HepG2 (cell line): ENCODE results near the gene ATG13. TPM values are rescaled to one million over a fixed set of nuclear protein-coding genes. Genes with fewer than 3 reads are reported as not detected.

Experiments
- CREM ChIP-seq, 2 experiments: sonication (generic) in 1 of 2; formaldehyde crosslinking in 1 of 2; IDR thresholded peaks; 2 replicates each; pipeline versions ENCODE4 v1.4.0 to v1.6.1; 2016 to 2020; ENCODE audit warnings: antibody characterized with exemption in 1 of 2, mild to moderate bottlenecking in 1 of 2, missing genetic modification reagents in 1 of 2
- FOXA1 ChIP-seq, 2 experiments: fragments of 450-650 bp in 1 of 2; sonication (generic) in 1 of 2; formaldehyde crosslinking in 1 of 2; IDR thresholded peaks; 2 replicates each; pipeline versions ENCODE4 v1.4.0 to v1.6.1; 2016 to 2020; ENCODE audit warnings: missing genetic modification reagents in 1 of 2
- PHF8 ChIP-seq: sonication (generic); formaldehyde crosslinking; IDR thresholded peaks from 2 replicates; pipeline ENCODE4 v1.5.0; 2020; ENCODE audit warnings: missing genetic modification reagents
- SIN3A ChIP-seq: IDR thresholded peaks from 2 replicates; pipeline ENCODE4 v1.6.1; 2011; ENCODE audit warnings: low read depth, mild to moderate bottlenecking, control low read depth, low read length, borderline replicate concordance
- THAP9 ChIP-seq: sonication (generic); formaldehyde crosslinking; IDR thresholded peaks from 2 replicates; pipeline ENCODE4; 2020; ENCODE audit warnings: missing genetic modification reagents, mild to moderate bottlenecking, borderline replicate concordance
- ZNF407 ChIP-seq: sonication (generic); formaldehyde crosslinking; IDR thresholded peaks from one replicate; pipeline ENCODE4 v1.5.1; 2020; ENCODE audit warnings: mild to moderate bottlenecking, missing genetic modification reagents; ENCODE audit errors: not compliant biosample characterization
- ZNF501 ChIP-seq: sonication (generic); formaldehyde crosslinking; IDR thresholded peaks from 2 replicates; pipeline ENCODE4 v1.5.1; 2020; ENCODE audit warnings: mild to moderate bottlenecking, moderate library complexity, missing genetic modification reagents
- ZNF652 ChIP-seq: IDR thresholded peaks from 2 replicates; pipeline ENCODE4 v1.6.1; 2016; ENCODE audit warnings: low read depth, borderline replicate concordance
- ZNF7 ChIP-seq: IDR thresholded peaks from 2 replicates; pipeline ENCODE4 v1.6.1; 2016; ENCODE audit warnings: missing biosample characterization, missing genetic modification reagents
- polyA plus RNA-seq, 8 experiments: library from polyadenylated mRNA; depleted of rRNA in 3 of 8; stranded (reverse) in 7 of 8; unstranded in 1 of 8; fragments of >200 nt; fragmentation: Illumina TruSeq in 4 of 8; extraction: Trizol in 4 of 8; gene quantifications; 2 replicates each; pipeline versions ENCODE4 v1.2.1 to v1.2.3, GENCODE V29; 2011 to 2016; ENCODE audit warnings: low read depth in 4 of 8, missing spikeins in 1 of 8, mixed read lengths in 1 of 8; ENCODE audit not compliant: insufficient read depth in 1 of 8
- total RNA-seq, 5 experiments: library from RNA; depleted of rRNA; stranded (reverse); fragments of >200 nt; fragmentation: Illumina TruSeq; extraction: Trizol; gene quantifications; 2 replicates each; pipeline ENCODE4 v1.2.3, GENCODE V29; 2016; ENCODE audit warnings: low read depth in 1 of 5
- TF ChIP-seq, protein P1 (sequence below): sonication (generic); formaldehyde crosslinking; IDR thresholded peaks from 2 replicates; pipeline ENCODE4 v1.4.0; 2020; ENCODE audit warnings: missing genetic modification reagents
- TF ChIP-seq, protein P2 (sequence below): IDR thresholded peaks from 2 replicates; pipeline ENCODE4 v1.4.0; 2020; ENCODE audit warnings: mild to moderate bottlenecking, missing genetic modification reagents

Gene ATG13
- total and polyA plus RNA-seq, 2 of the 13 experiments (the other 11 are each of a cell fraction or from before 2014, with no cell fraction given): 55.0 to 77.3 TPM

DNA sequence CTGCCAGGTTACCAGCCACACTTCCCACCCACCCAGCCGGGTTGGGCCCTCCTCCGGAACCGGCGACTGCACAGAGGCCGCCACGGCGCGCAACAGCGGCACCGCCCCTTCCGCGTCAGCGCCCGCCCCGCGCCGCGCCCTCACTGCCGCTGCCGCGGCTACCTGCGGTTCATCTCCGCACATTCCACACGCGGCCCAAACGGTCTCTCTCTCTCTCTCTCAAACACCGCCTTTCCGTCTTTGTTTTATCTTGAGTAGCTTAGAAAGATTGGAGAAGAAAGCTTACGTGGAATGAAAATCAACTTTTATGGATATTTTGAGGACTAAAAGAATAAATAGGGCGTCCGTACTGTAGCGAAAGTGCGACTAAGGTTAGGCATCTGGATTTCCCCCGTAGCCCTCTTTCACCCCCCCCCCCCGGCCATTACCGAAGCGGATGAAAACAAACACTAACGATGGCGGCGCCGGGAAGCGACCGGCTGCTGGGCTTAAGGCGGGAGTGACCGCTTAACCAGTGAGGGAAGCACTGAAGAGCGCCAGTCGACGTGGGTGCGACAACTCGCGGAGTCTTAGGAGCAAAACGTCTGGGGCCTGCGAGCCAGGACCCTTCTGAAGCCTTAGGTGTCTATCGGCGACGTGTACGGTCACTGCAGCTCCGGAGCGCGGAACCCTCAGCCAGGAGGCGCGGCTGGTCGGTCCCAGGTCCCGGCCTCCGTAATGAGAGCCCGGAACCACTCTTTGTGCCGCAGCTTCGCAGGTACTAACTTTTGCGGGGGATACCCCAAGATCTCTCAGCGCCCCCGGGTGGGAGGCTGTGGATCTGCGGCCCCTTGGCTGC, at the start of gene ATG13, which contains the start of gene HARBI1 (continued):
- TF ChIP-seq, protein P1, sequence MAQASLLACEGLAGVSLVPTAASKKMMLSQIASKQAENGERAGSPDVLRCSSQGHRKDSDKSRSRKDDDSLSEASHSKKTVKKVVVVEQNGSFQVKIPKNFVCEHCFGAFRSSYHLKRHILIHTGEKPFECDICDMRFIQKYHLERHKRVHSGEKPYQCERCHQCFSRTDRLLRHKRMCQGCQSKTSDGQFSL (CRISPR knock-in tag): peak; percentile 98
- peak; percentile 77; the same call in 1 of the 2 replicates for TF ChIP-seq THAP9 (CRISPR knock-in tag)
- peak; percentile 3; the same call in 1 of the 2 replicates for TF ChIP-seq ZNF7 (CRISPR knock-in tag)
- TF ChIP-seq, protein P2, sequence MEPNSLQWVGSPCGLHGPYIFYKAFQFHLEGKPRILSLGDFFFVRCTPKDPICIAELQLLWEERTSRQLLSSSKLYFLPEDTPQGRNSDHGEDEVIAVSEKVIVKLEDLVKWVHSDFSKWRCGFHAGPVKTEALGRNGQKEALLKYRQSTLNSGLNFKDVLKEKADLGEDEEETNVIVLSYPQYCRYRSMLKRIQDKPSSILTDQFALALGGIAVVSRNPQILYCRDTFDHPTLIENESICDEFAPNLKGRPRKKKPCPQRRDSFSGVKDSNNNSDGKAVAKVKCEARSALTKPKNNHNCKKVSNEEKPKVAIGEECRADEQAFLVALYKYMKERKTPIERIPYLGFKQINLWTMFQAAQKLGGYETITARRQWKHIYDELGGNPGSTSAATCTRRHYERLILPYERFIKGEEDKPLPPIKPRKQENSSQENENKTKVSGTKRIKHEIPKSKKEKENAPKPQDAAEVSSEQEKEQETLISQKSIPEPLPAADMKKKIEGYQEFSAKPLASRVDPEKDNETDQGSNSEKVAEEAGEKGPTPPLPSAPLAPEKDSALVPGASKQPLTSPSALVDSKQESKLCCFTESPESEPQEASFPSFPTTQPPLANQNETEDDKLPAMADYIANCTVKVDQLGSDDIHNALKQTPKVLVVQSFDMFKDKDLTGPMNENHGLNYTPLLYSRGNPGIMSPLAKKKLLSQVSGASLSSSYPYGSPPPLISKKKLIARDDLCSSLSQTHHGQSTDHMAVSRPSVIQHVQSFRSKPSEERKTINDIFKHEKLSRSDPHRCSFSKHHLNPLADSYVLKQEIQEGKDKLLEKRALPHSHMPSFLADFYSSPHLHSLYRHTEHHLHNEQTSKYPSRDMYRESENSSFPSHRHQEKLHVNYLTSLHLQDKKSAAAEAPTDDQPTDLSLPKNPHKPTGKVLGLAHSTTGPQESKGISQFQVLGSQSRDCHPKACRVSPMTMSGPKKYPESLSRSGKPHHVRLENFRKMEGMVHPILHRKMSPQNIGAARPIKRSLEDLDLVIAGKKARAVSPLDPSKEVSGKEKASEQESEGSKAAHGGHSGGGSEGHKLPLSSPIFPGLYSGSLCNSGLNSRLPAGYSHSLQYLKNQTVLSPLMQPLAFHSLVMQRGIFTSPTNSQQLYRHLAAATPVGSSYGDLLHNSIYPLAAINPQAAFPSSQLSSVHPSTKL (CRISPR knock-in tag): no peak
- peak; percentile 52; the same call in 1 of the 2 replicates for TF ChIP-seq PHF8
- TF ChIP-seq ZNF501: peak; percentile 68
- TF ChIP-seq SIN3A: peak; percentile 72; the same call in 1 of the 2 replicates
- TF ChIP-seq ZNF652 (CRISPR knock-in tag): no peak
- TF ChIP-seq ZNF407 (CRISPR knock-in tag): no peak
- TF ChIP-seq FOXA1 (IDR thresholded peaks at IDR 0.05): no peak
- no peak for TF ChIP-seq FOXA1 (CRISPR knock-in tag; IDR thresholded peaks at IDR 0.05)
- peak; percentile 65 for TF ChIP-seq CREM (IDR thresholded peaks at IDR 0.05)
- TF ChIP-seq CREM (CRISPR knock-in tag; IDR thresholded peaks at IDR 0.05): no peak
